ENCODE measurements around the gene SEC14L5.

- TF ChIP-seq CTCF (IDR thresholded peaks at IDR 0.05; ENCODE audit: low read depth, low read length) (no peak), EZH2phosphoT487 (IDR thresholded peaks at IDR 0.05; ENCODE audit: low read depth) (no peak)
Observed at GRCh38 chr16:4923853-4924252, 34.3 kb upstream of the SEC14L5 start.

Data from OCI-LY3 (cell line).